DND-41 (cell line): ENCODE data around the gene RAB43.

Experiments
- ATAC-seq: fragments of 200-7000 bp; cut with Tn5 transposase; 3 replicates; pipeline ENCODE4 v1.9.1; 2021; ENCODE audit warnings: low read depth; ENCODE audit not compliant: insufficient read depth
- DNase-seq: peaks from one replicate; pipeline ENCODE4 v3.0.0-alpha.2; 2020
- H2AFZ ChIP-seq: 2 replicates; pipeline ENCODE4 v1.6.0; 2012; ENCODE audit warnings: low read depth, low read length
- H3K27ac ChIP-seq: 2 replicates; pipeline ENCODE4 v1.5.1; 2012; ENCODE audit warnings: low read length, inconsistent platforms
- H3K27me3 ChIP-seq: fragments of 200-600 bp; sonication (generic); 2 replicates; pipeline ENCODE4 v1.6.0; 2012; ENCODE audit warnings: low read length, mild to moderate bottlenecking, inconsistent platforms; ENCODE audit not compliant: insufficient read depth, poor library complexity
- H3K36me3 ChIP-seq: 2 replicates; pipeline ENCODE4 v1.5.1; 2012; ENCODE audit warnings: low read length, inconsistent platforms; ENCODE audit not compliant: insufficient read depth
- H3K4me1 ChIP-seq: 2 replicates; pipeline ENCODE4 v1.5.1; 2012; ENCODE audit warnings: mild to moderate bottlenecking, low read length; ENCODE audit not compliant: insufficient read depth
- H3K4me2 ChIP-seq: 2 replicates; pipeline ENCODE4 v1.6.0; 2012; ENCODE audit warnings: mild to moderate bottlenecking, moderate library complexity, low read length, inconsistent platforms; ENCODE audit not compliant: insufficient read depth
- H3K4me3 ChIP-seq, 2 experiments: fragments of 200-600 bp in 1 of 2; shearing (Covaris generic) in 1 of 2; 2 replicates each; pipeline ENCODE4 v1.5.1; 2012 to 2016; ENCODE audit warnings: inconsistent platforms in 2 of 2, low read length in 2 of 2, mild to moderate bottlenecking in 2 of 2, low read depth in 1 of 2, moderate library complexity in 1 of 2
- H3K79me2 ChIP-seq: 2 replicates; pipeline ENCODE4 v1.6.0; 2012; ENCODE audit warnings: low read length, inconsistent platforms; ENCODE audit not compliant: insufficient read depth
- H3K9ac ChIP-seq: 2 replicates; pipeline ENCODE4 v1.6.0; 2012; ENCODE audit warnings: low read depth, mild to moderate bottlenecking, inconsistent platforms, low read length, moderate library complexity
- H3K9me3 ChIP-seq: 2 replicates; pipeline ENCODE4 v1.5.1; 2012; ENCODE audit warnings: low read length, moderate library complexity, mild to moderate bottlenecking, inconsistent platforms; ENCODE audit not compliant: insufficient read depth, severe bottlenecking
- H4K20me1 ChIP-seq: 2 replicates; pipeline ENCODE4 v1.6.0; 2012; ENCODE audit warnings: low read length; ENCODE audit not compliant: insufficient read depth
- CTCF ChIP-seq: IDR thresholded peaks from 2 replicates; pipeline ENCODE4 v1.5.1; 2012; ENCODE audit warnings: borderline replicate concordance, low read length, moderate library complexity, mild to moderate bottlenecking; ENCODE audit not compliant: poor library complexity, severe bottlenecking; ENCODE audit errors: extremely low read depth
- EZH2 ChIP-seq: IDR thresholded peaks from 3 replicates; pipeline ENCODE4 v1.6.1; 2012; ENCODE audit warnings: borderline replicate concordance, low read depth, mild to moderate bottlenecking, moderate library complexity, low read length, inconsistent platforms; ENCODE audit not compliant: severe bottlenecking

RAB43 gene

GRCh38 chr3:129063091-129063640 lies 58.4 kb downstream of the RAB43 start:
- Histone ChIP-seq H3K9ac (no peak overlapping the region), H2AFZ (no peak overlapping the region), H3K9me3 (no peaks in the 10 kb centered on the region), H3K4me1 (no peaks in the 10 kb centered on the region), H3K4me2 (no peak overlapping the region), H3K27me3 (no peaks in the 10 kb centered on the region), H3K27ac (no peak overlapping the region), H3K36me3 (no peaks in the 10 kb centered on the region), H3K4me3 (no peak overlapping the region), H4K20me1 (no peaks in the 10 kb centered on the region), H3K79me2 (no peaks in the 10 kb centered on the region)
- ATAC-seq (no peak), DNase-seq (no peak)
- no peak for TF ChIP-seq EZH2
- TF ChIP-seq CTCF, result no peak

GRCh38 chr3:129061888-129062834 lies 59.4 kb downstream of the RAB43 start:
- no peak overlapping the region for H2AFZ ChIP-seq
- H3K9me3 ChIP-seq, result no peaks in the 10 kb centered on the region
- H3K4me1 ChIP-seq, result no peaks in the 10 kb centered on the region
- H3K9ac ChIP-seq, result no peak overlapping the region
- no peak for ATAC-seq
- H3K4me3 ChIP-seq, result no peak overlapping the region
- H4K20me1 ChIP-seq, result no peaks in the 10 kb centered on the region
- H3K27me3 ChIP-seq, result no peaks in the 10 kb centered on the region
- TF ChIP-seq EZH2 (no peak), CTCF (no peak)
- H3K27ac ChIP-seq, result no peak overlapping the region
- H3K4me2 ChIP-seq, result no peak overlapping the region
- DNase-seq, result no peak
- H3K36me3 ChIP-seq, result no peaks in the 10 kb centered on the region
- H3K79me2 ChIP-seq, result no peaks in the 10 kb centered on the region

GRCh38 chr3:129061023-129061887 lies 60.3 kb downstream of the RAB43 start:
- no peak overlapping the region for H3K27ac ChIP-seq
- H3K4me3 ChIP-seq, result no peak overlapping the region
- no peaks in the 10 kb centered on the region for H3K36me3 ChIP-seq
- no peak overlapping the region for H2AFZ ChIP-seq
- DNase-seq, result no peak
- TF ChIP-seq CTCF (no peak), EZH2 (no peak)
- no peaks in the 10 kb centered on the region for H3K9me3 ChIP-seq
- no peak for ATAC-seq
- H3K4me2 ChIP-seq, result no peak overlapping the region
- no peaks in the 10 kb centered on the region for H3K27me3 ChIP-seq
- H3K79me2 ChIP-seq, result no peaks in the 10 kb centered on the region
- H3K4me1 ChIP-seq, result no peaks in the 10 kb centered on the region
- no peaks in the 10 kb centered on the region for H4K20me1 ChIP-seq
- no peak overlapping the region for H3K9ac ChIP-seq
